OCI-LY3 (cell line): Measurements from ENCODE around the gene BCDIN3D.

Experiments
- H2AFZ ChIP-seq: fragments of 200-600, 300-600 bp; shearing (Covaris generic); 2 replicates; pipeline ENCODE4 v1.6.0; 2014; ENCODE audit warnings: antibody characterized with exemption, low read depth, low read length
- H3K27ac ChIP-seq: fragments of 200-600, 300-600 bp; sonication (generic); 2 replicates; pipeline ENCODE4 v1.5.1; 2014; ENCODE audit warnings: mild to moderate bottlenecking, low read length, moderate library complexity, mixed read lengths
- H3K27me3 ChIP-seq: fragments of 200-600, 300-600 bp; sonication (generic); 2 replicates; pipeline ENCODE4 v1.6.1; 2014; ENCODE audit warnings: low read depth, low read length, mixed read lengths
- H3K36me3 ChIP-seq: fragments of 200-600, 300-600 bp; sonication (generic); replicated peaks from 2 replicates; pipeline ENCODE3; 2014; ENCODE audit warnings: low read depth, low read length, mixed read lengths
- H3K4me1 ChIP-seq: fragments of 300-600, 200-600 bp; sonication (generic); 2 replicates; pipeline ENCODE4 v1.6.1; 2014; ENCODE audit warnings: low read length, mixed read lengths
- H3K4me2 ChIP-seq: fragments of 200-600, 300-600 bp; sonication (generic); 2 replicates; pipeline ENCODE4 v1.6.1; 2014; ENCODE audit warnings: low read length, mixed read lengths
- H3K4me3 ChIP-seq: fragments of 300-600, 200-600 bp; sonication (generic); 2 replicates; pipeline ENCODE4 v1.5.1; 2014; ENCODE audit warnings: antibody characterized with exemption, mild to moderate bottlenecking, low read length, moderate library complexity
- H3K79me2 ChIP-seq: fragments of 300-600, 200-600 bp; shearing (Covaris generic); 2 replicates; pipeline ENCODE4 v1.6.1; 2014; ENCODE audit warnings: mild to moderate bottlenecking, low read length, mixed read lengths
- H3K9ac ChIP-seq: fragments of 300-600, 200-600 bp; shearing (Covaris generic); 2 replicates; pipeline ENCODE4 v1.6.0; 2014; ENCODE audit warnings: mild to moderate bottlenecking, low read length, moderate library complexity
- H3K9me3 ChIP-seq: fragments of 200-600, 300-600 bp; shearing (Covaris generic); 2 replicates; pipeline ENCODE4 v1.6.1; 2014; ENCODE audit warnings: low read length, mixed read lengths; ENCODE audit not compliant: insufficient read depth
- H4K20me1 ChIP-seq: fragments of 200-600, 300-600 bp; sonication (generic); 2 replicates; pipeline ENCODE4 v1.6.1; 2016; ENCODE audit warnings: low read length, mixed read lengths; ENCODE audit not compliant: insufficient read depth
- EZH2phosphoT487 ChIP-seq: fragments of 200-600 bp; shearing (Covaris generic); IDR thresholded peaks from 2 replicates; pipeline ENCODE4 v1.6.1; 2018; ENCODE audit warnings: antibody characterized with exemption, mixed run types, low read depth
- TF ChIP-seq, protein P1 (sequence below): fragments of 200-600, 300-600 bp; sonication (generic); IDR thresholded peaks from 2 replicates; pipeline ENCODE4 v1.5.1; 2014; ENCODE audit warnings: antibody characterized with exemption, low read length, low read depth

BCDIN3D gene

DNA sequence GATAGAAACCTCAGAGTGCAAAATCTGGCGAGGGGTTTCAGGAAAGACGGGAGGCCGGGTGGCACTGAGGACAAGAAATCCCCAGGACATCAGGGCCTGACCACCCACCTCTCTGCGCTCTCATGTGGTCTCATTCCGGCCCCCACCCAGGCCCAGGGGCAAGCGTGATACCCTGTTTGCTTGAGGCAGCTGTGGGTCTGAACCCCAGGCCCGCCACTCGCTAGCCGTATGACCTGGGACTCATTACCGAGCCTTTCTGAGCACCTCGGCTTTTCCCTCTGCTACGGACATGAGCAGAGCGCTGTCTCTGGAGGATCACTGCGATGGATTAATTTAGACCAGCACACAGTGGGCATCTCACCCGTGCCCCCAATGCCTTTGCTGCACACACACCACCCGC is 25.5 kb upstream of the BCDIN3D start:
- no peaks in the 10 kb centered on the region for H4K20me1 ChIP-seq
- no peak overlapping the region for H3K27ac ChIP-seq
- H3K9ac ChIP-seq, result no peak overlapping the region
- H3K4me1 ChIP-seq, result no peaks in the 10 kb centered on the region
- peaks cover 6% of the 10 kb centered on the region; the same call in 1 of the 2 replicates for H3K27me3 ChIP-seq
- no peak overlapping the region for H3K4me3 ChIP-seq
- H2AFZ ChIP-seq, result no peak overlapping the region
- no peaks in the 10 kb centered on the region for H3K36me3 ChIP-seq
- H3K4me2 ChIP-seq, result no peak overlapping the region
- H3K9me3 ChIP-seq, result no peaks in the 10 kb centered on the region
- TF ChIP-seq, protein P1, sequence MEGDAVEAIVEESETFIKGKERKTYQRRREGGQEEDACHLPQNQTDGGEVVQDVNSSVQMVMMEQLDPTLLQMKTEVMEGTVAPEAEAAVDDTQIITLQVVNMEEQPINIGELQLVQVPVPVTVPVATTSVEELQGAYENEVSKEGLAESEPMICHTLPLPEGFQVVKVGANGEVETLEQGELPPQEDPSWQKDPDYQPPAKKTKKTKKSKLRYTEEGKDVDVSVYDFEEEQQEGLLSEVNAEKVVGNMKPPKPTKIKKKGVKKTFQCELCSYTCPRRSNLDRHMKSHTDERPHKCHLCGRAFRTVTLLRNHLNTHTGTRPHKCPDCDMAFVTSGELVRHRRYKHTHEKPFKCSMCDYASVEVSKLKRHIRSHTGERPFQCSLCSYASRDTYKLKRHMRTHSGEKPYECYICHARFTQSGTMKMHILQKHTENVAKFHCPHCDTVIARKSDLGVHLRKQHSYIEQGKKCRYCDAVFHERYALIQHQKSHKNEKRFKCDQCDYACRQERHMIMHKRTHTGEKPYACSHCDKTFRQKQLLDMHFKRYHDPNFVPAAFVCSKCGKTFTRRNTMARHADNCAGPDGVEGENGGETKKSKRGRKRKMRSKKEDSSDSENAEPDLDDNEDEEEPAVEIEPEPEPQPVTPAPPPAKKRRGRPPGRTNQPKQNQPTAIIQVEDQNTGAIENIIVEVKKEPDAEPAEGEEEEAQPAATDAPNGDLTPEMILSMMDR, result no peak
- no peak for TF ChIP-seq EZH2phosphoT487
- H3K79me2 ChIP-seq, result no peaks in the 10 kb centered on the region

DNA sequence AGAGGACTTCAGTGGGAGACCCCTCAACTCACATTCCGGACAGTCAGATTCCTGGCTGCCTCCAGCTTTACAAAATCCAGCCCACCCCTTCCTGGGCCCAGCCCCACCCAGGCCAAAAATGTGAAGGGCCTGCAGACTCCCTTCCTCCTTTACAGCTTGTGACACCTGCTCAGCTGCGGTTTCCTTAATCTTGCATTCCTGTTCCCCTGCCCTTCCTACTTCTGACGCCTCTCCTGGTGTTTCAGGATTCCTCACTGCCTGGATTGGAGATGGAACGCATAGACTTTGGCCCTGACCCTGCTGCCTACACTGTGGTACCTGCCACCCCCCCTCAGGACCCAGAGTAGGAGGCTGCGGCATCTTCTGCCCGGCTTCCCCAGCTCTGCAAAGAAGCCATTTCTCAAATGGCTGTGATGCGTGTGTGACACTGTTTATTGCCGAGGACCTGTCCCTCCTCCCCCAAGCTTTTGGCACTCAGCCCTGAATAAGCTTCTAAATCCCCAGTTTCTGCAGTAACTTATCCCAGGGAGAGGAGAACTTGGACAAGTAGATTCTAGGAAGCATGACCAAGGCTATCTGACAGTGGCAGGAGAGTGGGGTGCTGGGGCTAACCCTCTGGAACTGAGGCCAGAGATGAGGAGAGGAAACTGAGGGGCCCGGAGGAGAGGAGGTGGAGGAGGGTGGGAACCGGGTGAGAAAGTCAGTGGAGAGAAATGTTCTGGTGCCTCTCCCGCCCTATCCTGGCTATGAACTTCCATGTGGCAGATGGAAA is 24.9 kb upstream of the BCDIN3D start:
- H3K27ac ChIP-seq, result no peak overlapping the region
- TF ChIP-seq EZH2phosphoT487, result no peak
- TF ChIP-seq, protein P1, result no peak
- no peak overlapping the region for H3K4me3 ChIP-seq
- no peaks in the 10 kb centered on the region for H4K20me1 ChIP-seq
- no peaks in the 10 kb centered on the region for H3K4me1 ChIP-seq
- no peak overlapping the region for H3K4me2 ChIP-seq
- H3K9ac ChIP-seq, result no peak overlapping the region
- no peaks in the 10 kb centered on the region for H3K36me3 ChIP-seq
- H3K27me3 ChIP-seq, result peaks cover 6% of the 10 kb centered on the region; the same call in 1 of the 2 replicates
- H2AFZ ChIP-seq, result no peak overlapping the region
- no peaks in the 10 kb centered on the region for H3K9me3 ChIP-seq
- no peaks in the 10 kb centered on the region for H3K79me2 ChIP-seq

DNA sequence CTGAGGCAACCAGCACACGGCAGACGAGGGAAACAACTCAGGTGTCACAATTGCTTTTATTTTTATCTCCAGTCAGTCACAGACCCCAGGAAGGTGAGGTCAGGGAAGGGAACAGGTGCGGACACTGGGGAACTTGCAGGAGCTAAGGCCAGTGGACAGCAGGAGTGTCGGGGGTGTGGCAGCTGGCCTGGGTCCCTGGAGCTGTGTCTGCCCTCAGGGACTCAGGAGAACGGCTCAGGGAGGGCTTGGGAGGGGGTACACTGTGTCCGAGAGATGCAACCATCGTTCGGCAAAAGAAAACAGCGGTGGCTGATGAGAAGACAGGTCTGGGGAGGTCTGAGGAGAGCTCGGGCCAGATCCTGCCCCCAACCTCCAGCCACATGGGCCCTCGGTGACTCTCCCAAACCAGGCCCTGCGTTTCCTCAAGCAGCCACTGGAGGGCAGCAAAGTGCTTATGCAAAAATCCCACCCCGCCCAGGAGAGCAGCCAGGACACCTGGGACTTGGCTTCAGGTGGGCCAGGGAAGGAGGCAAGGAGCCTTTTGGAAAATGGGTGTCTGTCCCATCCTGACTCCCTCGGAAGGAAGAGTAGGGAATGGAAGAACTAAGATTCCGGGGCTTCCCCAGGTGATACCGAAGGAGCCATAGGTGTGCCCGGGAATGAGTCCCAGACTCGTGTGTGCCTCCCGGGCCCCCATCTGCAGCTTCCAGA is 24.1 kb upstream of the BCDIN3D start:
- Histone ChIP-seq H3K4me1 (no peaks in the 10 kb centered on the region), H3K4me3 (no peak overlapping the region), H3K27me3 (peaks cover 6% of the 10 kb centered on the region; the same call in 1 of the 2 replicates), H3K27ac (no peak overlapping the region), H3K4me2 (peak overlapping the region; percentile 15; the same call in 1 of the 2 replicates), H4K20me1 (no peaks in the 10 kb centered on the region), H3K9me3 (no peaks in the 10 kb centered on the region), H2AFZ (peak overlapping the region; percentile 10; the same call in 1 of the 2 replicates), H3K9ac (no peak overlapping the region), H3K79me2 (no peaks in the 10 kb centered on the region), H3K36me3 (no peaks in the 10 kb centered on the region)
- no peak for TF ChIP-seq EZH2phosphoT487
- TF ChIP-seq, protein P1, result peak; percentile 87

DNA sequence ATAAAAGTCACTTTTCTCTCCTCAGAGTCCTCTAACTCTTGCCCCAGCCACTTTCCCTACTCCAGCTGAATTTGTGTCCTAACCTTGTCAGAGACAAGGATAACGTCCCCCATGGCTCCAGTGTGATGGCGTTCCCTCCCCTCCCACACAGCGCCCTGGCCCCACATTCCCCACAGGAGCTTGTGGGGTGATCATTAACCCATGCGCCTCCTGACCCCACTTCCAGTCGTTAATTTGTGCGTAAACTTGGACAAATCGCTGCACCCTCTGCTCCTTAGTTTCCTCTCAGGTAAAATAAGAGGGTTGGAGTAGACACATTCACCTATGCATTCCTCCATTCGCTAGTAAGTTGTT is 22.9 kb upstream of the BCDIN3D start:
- no peak for TF ChIP-seq EZH2phosphoT487
- H3K4me1 ChIP-seq, result no peaks in the 10 kb centered on the region
- H3K9me3 ChIP-seq, result no peaks in the 10 kb centered on the region
- H3K9ac ChIP-seq, result no peak overlapping the region
- no peak overlapping the region for H3K4me2 ChIP-seq
- no peaks in the 10 kb centered on the region for H3K36me3 ChIP-seq
- no peak overlapping the region for H2AFZ ChIP-seq
- no peaks in the 10 kb centered on the region for H4K20me1 ChIP-seq
- peaks cover 6% of the 10 kb centered on the region; the same call in 1 of the 2 replicates for H3K27me3 ChIP-seq
- no peaks in the 10 kb centered on the region for H3K79me2 ChIP-seq
- H3K4me3 ChIP-seq, result no peak overlapping the region
- H3K27ac ChIP-seq, result no peak overlapping the region
